Fibroblast of lung (primary cell): ENCODE data around the gene COQ10B.

Experiments used
- CTCF ChIP-seq, 2 donors: IDR thresholded peaks in 1 of 2; conservative IDR thresholded peaks in 1 of 2; 1 replicate in 1 of 2; 2 replicates in 1 of 2; pipeline ENCODE4 v1.5.1; 2011 to 2012; ENCODE audit warnings: low read length in 2 of 2, control low read depth in 1 of 2, inconsistent platforms in 1 of 2, low read depth in 1 of 2, mild to moderate bottlenecking in 1 of 2
- EZH2 ChIP-seq: IDR thresholded peaks from 2 replicates; pipeline ENCODE4 v1.5.1; 2012; ENCODE audit warnings: low read length, control low read depth, mild to moderate bottlenecking; ENCODE audit errors: missing control alignments

DNA sequence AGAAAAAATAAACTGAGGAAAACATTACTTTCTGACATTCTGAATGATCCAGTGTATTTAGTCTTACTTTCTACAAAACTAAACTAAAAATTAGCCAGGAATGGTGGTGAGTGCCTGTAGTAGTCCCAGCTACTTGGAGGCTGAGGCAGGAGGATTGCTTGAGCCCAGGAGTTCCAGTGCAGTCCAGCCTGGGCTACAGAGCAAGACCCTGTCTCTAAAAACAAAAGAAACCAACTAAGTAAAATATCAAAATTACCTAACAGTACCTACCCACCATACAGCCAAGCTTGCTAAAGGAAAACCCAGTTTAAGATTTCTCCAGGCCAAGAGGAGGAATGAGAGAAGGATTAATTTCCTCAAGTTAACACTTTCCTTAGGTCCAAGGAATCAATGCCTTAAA lies 43.3 kb downstream of the COQ10B start:
- TF ChIP-seq CTCF (conservative IDR thresholded peaks at IDR 0.05 in 1 of 2, IDR thresholded peaks at IDR 0.05 in 1 of 2; ENCODE audit: low read depth in 1 of 2, low read length in 2 of 2) (no peak), EZH2 (no peak)
